ENCODE measurements around the gene IGF1. TPM values are rescaled to one million over a fixed set of nuclear protein-coding genes. Genes with fewer than 3 reads are reported as not detected.
A peak's percentile ranks its signal among the peaks of the same experiment; 100 is the strongest.

Gene IGF1
- polyA plus RNA-seq, 1 of the 3 experiments (the other 2 are of a cell fraction): 0.07 TPM

DNA sequence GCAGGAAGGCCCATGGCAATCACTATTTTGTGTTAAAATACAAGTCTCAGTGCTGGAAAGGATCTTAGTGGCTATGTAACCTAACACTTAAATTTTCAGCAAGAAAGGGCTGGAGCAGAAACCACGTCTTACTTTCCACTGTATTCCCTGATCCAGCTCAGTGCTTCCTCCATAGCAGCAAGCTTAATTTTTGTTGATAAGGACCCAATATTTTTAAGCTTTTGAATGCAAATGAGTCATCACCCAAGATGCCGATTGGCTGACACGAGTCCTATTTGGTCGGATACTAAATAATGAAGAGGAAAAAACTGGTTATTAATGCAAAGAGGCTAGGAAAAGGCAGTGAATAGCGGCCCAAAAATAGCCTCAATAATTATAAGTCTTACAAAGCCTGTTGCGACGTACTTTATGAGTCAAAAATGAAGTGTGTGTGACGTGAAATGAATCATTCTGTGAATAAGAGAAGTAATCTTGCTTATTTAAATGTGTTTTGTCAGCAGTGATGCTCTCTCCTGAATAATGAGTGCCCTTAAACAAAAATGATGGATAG is 46.9 kb upstream of the IGF1 start:
- ChIA-PET CTCF (no interaction called here), POLR2A (no interaction called here)
- no peaks in the 10 kb centered on the region for H4K20me1 ChIP-seq (ENCODE audit: insufficient read depth)
- H3K9me3 ChIP-seq: no peaks in the 10 kb centered on the region
- no peaks in the 10 kb centered on the region for H3K79me2 ChIP-seq (ENCODE audit: insufficient read depth)
- TF ChIP-seq RFX5 (IDR thresholded peaks at IDR 0.05; ENCODE audit: low read length) (no peak), JUND (IDR thresholded peaks at IDR 0.05) (no peak), MEF2A (IDR thresholded peaks at IDR 0.05; ENCODE audit: borderline replicate concordance, low read depth) (peak; percentile 62), TEAD4 (IDR thresholded peaks at IDR 0.05; ENCODE audit: borderline replicate concordance, insufficient read depth) (no peak), NFIC (IDR thresholded peaks at IDR 0.05; ENCODE audit: borderline replicate concordance) (no peak), FOSL2 (IDR thresholded peaks at IDR 0.05; ENCODE audit: borderline replicate concordance, low read depth) (peak; percentile 57; the same call in 1 of the 2 replicates)
- TF ChIP-seq, protein P1, sequence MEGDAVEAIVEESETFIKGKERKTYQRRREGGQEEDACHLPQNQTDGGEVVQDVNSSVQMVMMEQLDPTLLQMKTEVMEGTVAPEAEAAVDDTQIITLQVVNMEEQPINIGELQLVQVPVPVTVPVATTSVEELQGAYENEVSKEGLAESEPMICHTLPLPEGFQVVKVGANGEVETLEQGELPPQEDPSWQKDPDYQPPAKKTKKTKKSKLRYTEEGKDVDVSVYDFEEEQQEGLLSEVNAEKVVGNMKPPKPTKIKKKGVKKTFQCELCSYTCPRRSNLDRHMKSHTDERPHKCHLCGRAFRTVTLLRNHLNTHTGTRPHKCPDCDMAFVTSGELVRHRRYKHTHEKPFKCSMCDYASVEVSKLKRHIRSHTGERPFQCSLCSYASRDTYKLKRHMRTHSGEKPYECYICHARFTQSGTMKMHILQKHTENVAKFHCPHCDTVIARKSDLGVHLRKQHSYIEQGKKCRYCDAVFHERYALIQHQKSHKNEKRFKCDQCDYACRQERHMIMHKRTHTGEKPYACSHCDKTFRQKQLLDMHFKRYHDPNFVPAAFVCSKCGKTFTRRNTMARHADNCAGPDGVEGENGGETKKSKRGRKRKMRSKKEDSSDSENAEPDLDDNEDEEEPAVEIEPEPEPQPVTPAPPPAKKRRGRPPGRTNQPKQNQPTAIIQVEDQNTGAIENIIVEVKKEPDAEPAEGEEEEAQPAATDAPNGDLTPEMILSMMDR (IDR thresholded peaks at IDR 0.05): no peak
- TF ChIP-seq, protein P2, sequence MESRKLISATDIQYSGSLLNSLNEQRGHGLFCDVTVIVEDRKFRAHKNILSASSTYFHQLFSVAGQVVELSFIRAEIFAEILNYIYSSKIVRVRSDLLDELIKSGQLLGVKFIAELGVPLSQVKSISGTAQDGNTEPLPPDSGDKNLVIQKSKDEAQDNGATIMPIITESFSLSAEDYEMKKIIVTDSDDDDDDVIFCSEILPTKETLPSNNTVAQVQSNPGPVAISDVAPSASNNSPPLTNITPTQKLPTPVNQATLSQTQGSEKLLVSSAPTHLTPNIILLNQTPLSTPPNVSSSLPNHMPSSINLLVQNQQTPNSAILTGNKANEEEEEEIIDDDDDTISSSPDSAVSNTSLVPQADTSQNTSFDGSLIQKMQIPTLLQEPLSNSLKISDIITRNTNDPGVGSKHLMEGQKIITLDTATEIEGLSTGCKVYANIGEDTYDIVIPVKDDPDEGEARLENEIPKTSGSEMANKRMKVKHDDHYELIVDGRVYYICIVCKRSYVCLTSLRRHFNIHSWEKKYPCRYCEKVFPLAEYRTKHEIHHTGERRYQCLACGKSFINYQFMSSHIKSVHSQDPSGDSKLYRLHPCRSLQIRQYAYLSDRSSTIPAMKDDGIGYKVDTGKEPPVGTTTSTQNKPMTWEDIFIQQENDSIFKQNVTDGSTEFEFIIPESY (IDR thresholded peaks at IDR 0.05; ENCODE audit: borderline replicate concordance, low read depth): no peak
- TF ChIP-seq, protein P3, sequence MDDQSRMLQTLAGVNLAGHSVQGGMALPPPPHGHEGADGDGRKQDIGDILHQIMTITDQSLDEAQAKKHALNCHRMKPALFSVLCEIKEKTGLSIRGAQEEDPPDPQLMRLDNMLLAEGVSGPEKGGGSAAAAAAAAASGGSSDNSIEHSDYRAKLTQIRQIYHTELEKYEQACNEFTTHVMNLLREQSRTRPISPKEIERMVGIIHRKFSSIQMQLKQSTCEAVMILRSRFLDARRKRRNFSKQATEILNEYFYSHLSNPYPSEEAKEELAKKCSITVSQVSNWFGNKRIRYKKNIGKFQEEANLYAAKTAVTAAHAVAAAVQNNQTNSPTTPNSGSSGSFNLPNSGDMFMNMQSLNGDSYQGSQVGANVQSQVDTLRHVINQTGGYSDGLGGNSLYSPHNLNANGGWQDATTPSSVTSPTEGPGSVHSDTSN (IDR thresholded peaks at IDR 0.05): peak; percentile 70
- no peaks in the 10 kb centered on the region for H3K9me2 ChIP-seq
- H2AFZ ChIP-seq (ENCODE audit: low read depth): peak overlapping the region; percentile 39; the same call in 1 of the 2 replicates
- H3K4me2 ChIP-seq: peak overlapping the region; percentile 46
- H3K27ac ChIP-seq (ENCODE audit: low read depth in 2 of 2, low read length in 1 of 2): peak overlapping the region in 1 of 2 experiments; percentile 66; a peak in 3 of 4 replicates
- 14% methylated on average over 8 of the region's 8 CpGs for WGBS (ENCODE audit: low lambda C conversion rate)
- H3K9ac ChIP-seq: 0 out of 2 replicates have a peak overlapping the region, but pooled peaks have one; percentile 33
- H3K4me3 ChIP-seq (ENCODE audit: low read depth in 2 of 2, low read length in 1 of 2): no peak overlapping the region; a peak in 1 of 4 replicates
- peaks cover 4% of the 10 kb centered on the region for H3F3A ChIP-seq (replicated peaks; ENCODE audit: insufficient read depth)
- no peaks in the 10 kb centered on the region for H3K36me3 ChIP-seq (replicated peaks in 1 of 2; ENCODE audit: control insufficient read depth in 1 of 2, insufficient read depth in 2 of 2, low read length in 1 of 2)
- H3K27me3 ChIP-seq (ENCODE audit: insufficient read depth): no peaks in the 10 kb centered on the region
- no peak for DNase-seq
- no peaks in the 10 kb centered on the region; a peak in 1 of 4 replicates for H3K4me1 ChIP-seq (ENCODE audit: control insufficient read depth in 1 of 2, insufficient read depth in 2 of 2, low read depth in 1 of 2, low read length in 1 of 2)

DNA sequence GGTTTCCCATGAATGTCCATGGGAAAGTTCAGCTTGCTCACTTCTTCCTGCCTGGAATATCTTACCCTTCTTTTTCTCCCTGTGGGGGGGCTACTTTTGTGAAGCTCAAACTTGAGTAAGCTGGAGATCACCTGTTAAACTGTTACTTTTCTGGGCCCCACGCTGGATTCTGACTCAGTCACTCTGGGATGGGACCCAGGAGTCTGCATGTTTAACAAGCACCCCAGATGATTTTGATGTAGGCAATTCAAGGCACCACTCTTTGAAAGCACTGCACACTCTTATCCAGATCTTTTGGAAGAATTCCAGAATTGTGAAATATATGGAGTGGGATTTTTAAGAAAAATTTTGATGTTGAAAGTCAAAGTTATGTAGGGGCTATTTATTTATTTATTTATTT is 46.3 kb upstream of the IGF1 start:
- peaks cover 4% of the 10 kb centered on the region for H3F3A ChIP-seq (replicated peaks; ENCODE audit: insufficient read depth)
- 18% methylated on average over 1 of the region's 1 CpG for WGBS (ENCODE audit: low lambda C conversion rate)
- H3K4me2 ChIP-seq: no peak overlapping the region; the same call in 1 of the 2 replicates
- no peaks in the 10 kb centered on the region for H3K27me3 ChIP-seq (ENCODE audit: insufficient read depth)
- no peak for DNase-seq
- H3K4me3 ChIP-seq (ENCODE audit: low read depth in 2 of 2, low read length in 1 of 2): no peak overlapping the region
- no peaks in the 10 kb centered on the region for H3K4me1 ChIP-seq (ENCODE audit: control insufficient read depth in 1 of 2, insufficient read depth in 2 of 2, low read depth in 1 of 2, low read length in 1 of 2)
- H3K27ac ChIP-seq (ENCODE audit: low read depth in 2 of 2, low read length in 1 of 2): peak overlapping the region in 1 of 2 experiments; percentile 66; a peak in 2 of 4 replicates
- H3K9me2 ChIP-seq: no peaks in the 10 kb centered on the region
- no peak overlapping the region for H3K9ac ChIP-seq
- no peak overlapping the region for H2AFZ ChIP-seq (ENCODE audit: low read depth)
- H4K20me1 ChIP-seq (ENCODE audit: insufficient read depth): no peaks in the 10 kb centered on the region
- ChIA-PET POLR2A (no interaction called here), CTCF (no interaction called here)
- no peaks in the 10 kb centered on the region for H3K36me3 ChIP-seq (replicated peaks in 1 of 2; ENCODE audit: control insufficient read depth in 1 of 2, insufficient read depth in 2 of 2, low read length in 1 of 2)
- no peaks in the 10 kb centered on the region for H3K79me2 ChIP-seq (ENCODE audit: insufficient read depth)
- H3K9me3 ChIP-seq: no peaks in the 10 kb centered on the region
- TF ChIP-seq GATA2 (CRISPR knock-in tag; IDR thresholded peaks at IDR 0.05): no peak
- no peak for TF ChIP-seq EZH2phosphoT487 (IDR thresholded peaks at IDR 0.05; ENCODE audit: borderline replicate concordance, low read depth)
- no peak for TF ChIP-seq GABPA (IDR thresholded peaks at IDR 0.05; ENCODE audit: low read depth)
- TF ChIP-seq, protein P3 (IDR thresholded peaks at IDR 0.05): no peak
- no peak for TF ChIP-seq YY1 (IDR thresholded peaks at IDR 0.05; ENCODE audit: low read depth)
- no peak for TF ChIP-seq POLR2AphosphoS5 (IDR thresholded peaks at IDR 0.05; ENCODE audit: low read depth, low read length)
- no peak for TF ChIP-seq FOXM1 (IDR thresholded peaks at IDR 0.05; ENCODE audit: low read depth)
- TF ChIP-seq, protein P4, sequence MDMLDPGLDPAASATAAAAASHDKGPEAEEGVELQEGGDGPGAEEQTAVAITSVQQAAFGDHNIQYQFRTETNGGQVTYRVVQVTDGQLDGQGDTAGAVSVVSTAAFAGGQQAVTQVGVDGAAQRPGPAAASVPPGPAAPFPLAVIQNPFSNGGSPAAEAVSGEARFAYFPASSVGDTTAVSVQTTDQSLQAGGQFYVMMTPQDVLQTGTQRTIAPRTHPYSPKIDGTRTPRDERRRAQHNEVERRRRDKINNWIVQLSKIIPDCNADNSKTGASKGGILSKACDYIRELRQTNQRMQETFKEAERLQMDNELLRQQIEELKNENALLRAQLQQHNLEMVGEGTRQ (IDR thresholded peaks at IDR 0.05; ENCODE audit: borderline replicate concordance, low read depth, low read length): no peak
- TF ChIP-seq TEAD4 (IDR thresholded peaks at IDR 0.05; ENCODE audit: borderline replicate concordance, insufficient read depth): no peak
- no peak for TF ChIP-seq TCF12 (IDR thresholded peaks at IDR 0.05)
- no peak for TF ChIP-seq SIN3A (IDR thresholded peaks at IDR 0.05; ENCODE audit: borderline replicate concordance, low read depth, low read length)
- TF ChIP-seq NRF1 (IDR thresholded peaks at IDR 0.05; ENCODE audit: low read depth, low read length): no peak
- TF ChIP-seq, protein P5, sequence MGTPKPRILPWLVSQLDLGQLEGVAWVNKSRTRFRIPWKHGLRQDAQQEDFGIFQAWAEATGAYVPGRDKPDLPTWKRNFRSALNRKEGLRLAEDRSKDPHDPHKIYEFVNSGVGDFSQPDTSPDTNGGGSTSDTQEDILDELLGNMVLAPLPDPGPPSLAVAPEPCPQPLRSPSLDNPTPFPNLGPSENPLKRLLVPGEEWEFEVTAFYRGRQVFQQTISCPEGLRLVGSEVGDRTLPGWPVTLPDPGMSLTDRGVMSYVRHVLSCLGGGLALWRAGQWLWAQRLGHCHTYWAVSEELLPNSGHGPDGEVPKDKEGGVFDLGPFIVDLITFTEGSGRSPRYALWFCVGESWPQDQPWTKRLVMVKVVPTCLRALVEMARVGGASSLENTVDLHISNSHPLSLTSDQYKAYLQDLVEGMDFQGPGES (IDR thresholded peaks at IDR 0.05; ENCODE audit: low read depth, low read length): no peak

Measured in SK-N-SH (cell line).